Activated CD4-positive, alpha-beta T cell treated with anti-CD3 and anti-CD28 coated beads, Interleukin-2, amount 50 U/mL, for 16 hours (primary cell): Measurements from ENCODE around the gene RSRC1.
"Not testable (repeated sequence)": the region's sequence is repeated elsewhere in the genome, so short reads cannot be mapped to it uniquely, and the experiment has no call there.

Experiments
- DNase-seq: peaks from one replicate; pipeline ENCODE4 v3.0.0-alpha.2; 2020

The RSRC1 gene, protein sequence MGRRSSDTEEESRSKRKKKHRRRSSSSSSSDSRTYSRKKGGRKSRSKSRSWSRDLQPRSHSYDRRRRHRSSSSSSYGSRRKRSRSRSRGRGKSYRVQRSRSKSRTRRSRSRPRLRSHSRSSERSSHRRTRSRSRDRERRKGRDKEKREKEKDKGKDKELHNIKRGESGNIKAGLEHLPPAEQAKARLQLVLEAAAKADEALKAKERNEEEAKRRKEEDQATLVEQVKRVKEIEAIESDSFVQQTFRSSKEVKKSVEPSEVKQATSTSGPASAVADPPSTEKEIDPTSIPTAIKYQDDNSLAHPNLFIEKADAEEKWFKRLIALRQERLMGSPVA

DNA sequence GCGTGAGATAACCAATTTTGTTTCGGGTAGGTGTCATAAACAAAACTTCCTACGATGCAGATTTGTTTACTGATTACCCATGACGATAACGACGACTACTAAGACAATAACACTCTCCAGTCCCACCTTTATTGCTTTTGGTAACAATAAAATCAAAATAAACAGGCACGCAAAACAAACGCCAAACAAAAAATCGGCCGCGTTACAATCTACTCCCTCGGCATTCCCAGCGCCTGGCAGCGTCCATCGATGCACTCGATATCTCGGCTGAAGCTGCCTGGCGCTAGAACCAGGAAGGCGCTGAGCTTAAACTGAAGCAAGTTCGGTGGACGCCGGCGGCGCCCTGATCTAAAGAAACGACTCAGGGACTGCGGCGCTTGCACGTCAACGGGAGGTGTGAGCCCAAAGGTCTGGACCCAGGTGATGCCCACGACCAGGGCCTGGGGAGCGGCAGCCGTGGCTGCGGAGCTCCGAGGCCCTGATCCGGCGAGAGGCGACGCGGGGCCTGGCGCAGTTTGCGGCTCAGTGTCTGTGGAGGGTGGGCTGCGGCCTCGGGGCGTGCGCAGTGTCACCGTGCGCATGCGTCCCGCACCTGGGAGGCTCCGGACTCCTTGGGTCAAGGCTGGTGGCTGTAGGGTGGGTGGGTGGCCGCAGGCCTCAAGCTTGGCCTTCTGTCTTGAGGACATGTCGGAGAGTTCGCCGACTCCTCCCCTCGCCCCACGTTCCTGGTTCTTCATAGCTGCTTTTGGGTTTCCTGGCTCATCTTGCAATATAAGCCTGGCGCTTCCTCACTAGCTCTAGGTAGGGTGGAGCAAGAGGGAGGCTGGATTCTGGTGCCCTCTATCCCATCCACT is at the start of gene RSRC1:
RSRC1 (plus strand) TSS at position 286 of the 854 bp plus-strand sequence. CDS start 12,016 bp downstream, outside the sequence.
- peak; percentile 84 for DNase-seq

- not testable (repeated sequence) for DNase-seq
Observed at GRCh38 chr3:158065574-158065973, 44.3 kb upstream of the RSRC1 start.

DNA sequence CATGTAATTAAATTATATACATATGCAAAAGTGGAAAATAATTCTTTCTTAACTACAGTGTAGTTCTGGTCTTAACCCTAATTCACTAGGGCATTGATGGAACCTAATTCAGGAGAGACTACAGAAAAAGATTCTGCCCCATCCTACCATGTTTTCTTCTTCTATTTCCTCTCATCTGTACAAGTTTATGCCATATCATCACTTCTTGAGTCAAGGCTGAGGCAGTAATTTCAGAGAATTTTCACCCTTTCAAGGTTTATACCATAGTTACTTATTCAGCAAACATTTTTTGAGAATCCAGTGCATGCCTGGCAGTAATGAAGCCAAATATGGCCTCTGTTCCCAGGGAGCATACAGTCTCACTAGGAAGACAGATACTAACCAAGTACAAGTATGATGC is 37.1 kb upstream of the RSRC1 start:
- DNase-seq = no peak

DNA sequence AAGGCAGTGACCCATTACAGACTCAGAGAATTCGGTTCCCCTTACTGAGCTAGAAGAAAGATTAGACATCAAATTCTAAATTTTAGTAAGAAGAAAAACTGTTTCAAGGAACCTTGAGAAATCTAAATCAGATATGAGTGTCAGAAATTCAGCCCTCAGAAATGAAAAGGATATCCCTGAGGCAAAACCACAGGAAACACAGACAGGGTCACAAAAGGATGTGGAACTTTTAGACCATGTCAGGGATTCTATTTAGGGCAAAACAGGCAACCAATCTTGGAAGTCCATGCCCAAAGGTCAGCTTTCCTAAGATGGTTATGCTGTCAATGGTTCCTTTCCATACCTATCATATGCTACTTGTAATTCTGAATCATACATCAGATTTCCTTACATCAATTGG is 35.3 kb upstream of the RSRC1 start:
- DNase-seq = no peak

- no peak for DNase-seq
Observed at GRCh38 chr3:158079599-158079998, 30.3 kb upstream of the RSRC1 start.

DNA sequence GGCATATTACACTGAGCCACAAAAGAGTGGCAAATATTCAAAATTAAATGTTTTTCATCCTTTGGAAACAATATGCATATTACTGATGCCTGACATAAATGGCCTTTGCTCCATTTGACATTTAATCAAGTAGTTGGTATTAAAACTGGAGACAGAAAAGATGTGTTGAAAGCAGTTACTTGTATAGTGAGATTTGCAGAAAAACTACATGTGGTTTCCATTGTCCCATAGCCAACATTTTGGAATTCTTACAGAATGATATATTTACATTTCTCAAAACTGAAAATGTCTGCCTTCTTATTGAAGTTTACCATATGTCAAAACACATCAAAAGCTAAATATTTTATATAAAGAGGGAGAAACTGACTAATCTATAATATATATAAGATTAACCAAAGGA is 25.2 kb upstream of the RSRC1 start:
- DNase-seq = no peak

- DNase-seq = no peak
Observed at GRCh38 chr3:158085358-158085757, 24.5 kb upstream of the RSRC1 start.

DNA sequence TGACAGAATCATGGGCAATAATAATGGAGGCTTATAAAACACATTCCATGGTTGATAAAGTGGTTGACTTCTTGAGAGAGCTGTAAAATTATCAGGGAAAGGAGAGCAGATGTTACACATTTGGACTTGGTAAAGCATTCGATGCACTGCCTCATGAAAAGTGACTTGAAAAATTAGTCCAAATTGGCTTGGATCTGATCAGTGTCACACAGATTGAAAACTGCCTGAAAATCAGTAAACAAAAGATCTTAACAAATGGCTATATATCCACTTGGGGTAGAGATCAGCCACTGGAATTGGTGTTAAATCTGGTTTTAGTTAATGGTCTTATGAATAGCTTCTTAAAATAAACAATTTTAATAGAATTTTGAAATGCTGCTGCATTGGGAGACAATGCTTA is 24.0 kb upstream of the RSRC1 start:
- DNase-seq = no peak

DNA sequence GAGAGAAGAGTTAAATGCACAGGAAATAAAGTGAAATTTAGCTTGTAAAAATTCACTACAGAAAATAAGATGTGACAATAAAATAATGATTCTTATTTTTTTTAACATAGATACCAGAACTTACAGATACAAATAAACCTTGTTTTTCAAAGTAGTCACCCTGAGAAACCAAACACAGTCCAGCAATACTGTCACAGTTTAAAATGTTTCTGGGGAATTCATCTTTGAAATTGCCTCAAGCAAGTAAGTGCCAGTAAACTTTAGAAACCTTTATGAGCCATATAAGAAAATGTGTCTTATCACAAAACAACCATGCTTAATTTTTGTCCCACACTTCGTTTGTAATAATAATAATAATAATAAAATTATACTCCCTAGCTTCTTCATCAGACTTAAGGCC is 23.5 kb upstream of the RSRC1 start:
- DNase-seq = no peak

- DNase-seq = no peak
Observed at GRCh38 chr3:158086776-158087175, 23.1 kb upstream of the RSRC1 start.

DNA sequence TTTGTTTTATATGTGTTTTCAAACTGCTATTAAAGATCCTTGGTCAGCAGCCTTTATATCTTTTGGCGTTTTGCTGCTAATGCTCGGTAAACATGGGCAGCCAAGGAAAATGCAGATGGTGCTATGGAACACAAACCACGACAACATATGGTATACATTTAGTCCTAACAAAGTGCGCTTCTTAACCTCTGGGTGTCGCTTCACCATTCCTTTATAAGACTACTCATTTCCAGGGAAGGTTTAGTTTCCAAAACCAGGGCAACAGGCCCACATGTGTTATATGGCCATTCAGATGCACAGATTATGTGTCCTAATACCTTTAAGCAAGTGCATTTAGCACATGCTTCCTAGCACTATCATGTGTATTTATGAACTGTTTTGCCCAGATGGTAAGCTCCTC is 18.4 kb upstream of the RSRC1 start:
- no peak for DNase-seq

GRCh38 chr3:158093526-158093925 is 16.4 kb upstream of the RSRC1 start:
- DNase-seq = no peak

- no peak for DNase-seq
Observed at GRCh38 chr3:158094235-158095110, 15.4 kb upstream of the RSRC1 start.

DNA sequence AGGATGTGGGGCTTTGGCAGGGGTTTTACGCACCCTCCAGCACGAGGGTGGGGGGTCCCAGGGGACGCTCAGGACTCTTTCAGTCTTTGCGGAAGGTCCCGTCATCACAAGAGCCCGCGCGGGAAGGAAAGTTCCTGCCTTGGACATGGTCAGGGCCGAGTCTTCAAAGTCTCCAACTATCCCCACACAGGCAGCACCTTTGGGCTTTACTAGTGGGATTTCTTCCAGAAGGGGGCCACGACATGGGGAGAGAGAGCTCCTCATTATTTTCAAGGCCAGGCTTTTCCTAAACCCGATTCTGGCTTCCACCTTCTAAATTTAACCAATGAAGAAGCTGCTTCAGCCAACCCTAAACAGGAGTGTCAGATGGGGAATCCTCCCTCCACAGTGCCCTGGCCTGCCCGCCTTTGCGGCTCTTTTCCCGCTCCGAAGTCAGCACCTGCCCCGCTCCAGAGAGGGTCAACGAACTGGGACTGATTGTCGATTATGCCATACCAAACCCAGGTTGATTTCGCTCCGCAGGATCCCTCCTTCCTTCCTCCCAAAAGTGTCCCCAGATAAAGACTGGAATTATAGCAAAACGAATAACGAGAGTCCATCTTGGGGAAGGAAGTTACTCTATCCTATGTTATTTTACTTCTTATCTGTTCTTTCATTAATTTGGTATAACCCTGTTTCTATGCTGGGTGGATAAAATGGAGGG is 14.6 kb upstream of the RSRC1 start:
- DNase-seq = no peak

DNA sequence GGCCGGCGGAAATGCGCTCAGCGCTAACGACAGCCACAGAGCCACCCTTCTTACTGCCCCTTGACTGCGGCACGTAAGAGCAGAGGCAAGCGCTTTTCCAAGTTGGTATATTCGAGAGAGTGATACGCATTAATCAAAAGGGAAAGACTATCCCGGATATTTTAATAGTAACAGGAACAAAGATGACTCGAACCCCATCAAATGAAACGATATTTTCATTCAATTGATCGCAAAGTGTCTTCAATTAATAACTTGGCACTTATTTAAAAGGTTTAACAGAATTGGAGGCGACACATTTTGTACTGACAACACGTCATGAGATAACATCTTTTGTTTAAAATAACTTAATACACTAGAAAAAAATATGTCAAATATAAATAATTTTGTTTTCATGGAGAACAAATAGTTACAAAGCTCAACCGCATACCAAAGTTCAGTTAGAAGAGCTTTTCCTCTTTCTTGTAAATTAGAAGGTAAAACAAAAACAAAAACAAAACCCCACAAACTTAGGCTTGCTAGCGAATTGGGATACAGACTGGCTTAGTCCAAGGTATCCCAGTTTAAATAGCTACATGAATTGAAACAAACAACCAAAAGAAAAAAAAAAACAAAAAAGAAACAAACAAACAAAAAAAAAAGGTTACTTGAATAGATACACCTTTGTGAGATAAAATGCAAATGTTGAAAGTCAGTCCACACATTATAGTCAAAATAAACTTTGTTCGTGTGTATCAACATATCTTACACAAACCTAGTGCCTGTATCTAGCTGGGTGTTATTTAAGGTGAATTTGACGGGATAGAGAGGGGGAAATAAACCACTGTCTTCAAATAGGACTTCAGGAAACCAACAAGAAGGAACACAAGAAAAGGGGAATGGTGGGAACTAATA is 13.8 kb upstream of the RSRC1 start:
- no peak for DNase-seq

DNA sequence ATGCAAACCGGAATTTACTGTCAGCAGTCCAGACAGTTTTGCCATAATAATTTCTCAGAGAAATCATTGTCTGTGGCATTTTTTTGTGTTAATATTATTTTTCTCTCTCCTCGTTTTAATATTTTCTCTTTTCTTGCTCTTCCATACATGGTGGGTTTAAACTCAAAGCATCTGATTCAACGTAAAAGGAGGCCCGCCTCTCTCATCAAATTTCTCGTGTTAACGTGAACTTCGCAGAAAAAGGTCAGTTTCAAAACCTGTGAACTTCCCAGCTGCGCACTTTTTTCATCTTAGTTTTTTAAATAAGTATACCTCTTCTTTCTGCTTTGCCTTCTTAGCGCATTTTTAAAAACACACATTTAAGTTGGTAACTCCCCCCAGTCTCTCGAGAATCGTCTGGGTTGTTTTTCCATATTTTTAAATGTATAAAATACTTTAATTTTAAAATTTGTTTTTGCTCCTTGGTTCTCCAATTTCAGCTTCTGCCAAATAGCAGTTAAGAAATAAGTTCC is 12.8 kb upstream of the RSRC1 start:
- no peak for DNase-seq

- DNase-seq = peak; percentile 77
Observed at GRCh38 chr3:158097593-158098308, 12.1 kb upstream of the RSRC1 start.

DNA sequence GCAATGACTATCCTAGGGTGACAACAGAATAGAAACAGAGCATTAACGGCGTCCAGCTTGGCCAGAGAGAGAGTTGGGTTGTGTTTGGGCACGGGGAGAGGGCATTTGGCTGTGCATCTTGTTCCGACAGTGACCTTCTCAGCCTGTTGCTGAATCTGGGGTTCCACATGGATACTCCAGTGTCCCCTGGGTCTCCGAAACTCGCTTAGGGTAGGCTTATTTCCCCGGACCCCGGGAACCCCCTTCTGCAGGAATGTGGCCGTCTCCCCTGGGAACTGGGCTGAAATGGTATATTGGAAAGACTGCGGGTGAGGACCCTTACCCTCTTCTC is 11.6 kb upstream of the RSRC1 start:
- DNase-seq = no peak

- DNase-seq = no peak
Observed at GRCh38 chr3:158098834-158099424, 11.0 kb upstream of the RSRC1 start.

DNA sequence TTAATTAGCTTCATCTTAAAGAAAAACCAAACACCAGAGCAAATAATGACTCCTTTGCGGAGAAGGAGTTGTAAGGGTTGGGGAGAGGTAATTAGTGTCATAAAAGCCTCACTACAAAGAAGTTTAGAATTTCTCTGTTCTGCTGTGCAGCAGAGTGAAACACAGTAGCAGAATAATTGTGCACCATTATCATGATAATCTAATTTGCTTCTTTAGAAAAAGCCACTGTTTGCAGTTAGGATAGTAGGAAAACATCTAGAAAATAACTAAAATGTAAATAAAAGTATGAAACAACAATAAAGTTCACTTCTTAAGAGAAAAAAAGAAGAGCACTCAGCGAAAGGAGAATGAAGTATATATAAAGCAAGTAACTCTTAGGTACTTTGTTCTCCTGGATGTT is 9.2 kb upstream of the RSRC1 start:
- DNase-seq = no peak
